OCI-LY7 (cell line): ENCODE results near the gene SFSWAP. TPM values are rescaled to one million over a fixed set of nuclear protein-coding genes. Genes with fewer than 3 reads are reported as not detected.

Experiments
- BruUV-seq: library from RNA; stranded (reverse); fragments of 400-500 nt; replicated peaks from 2 replicates; lab custom pipeline; 2021; lab: Mats Ljungman, UMichigan
- CTCF ChIA-PET: fragments of 300-600 bp; sonication (Branson Sonifier 250); formaldehyde crosslinking; loops from one replicate; lab custom pipeline; 2022; ENCODE audit warnings: antibody characterized with exemption; ENCODE audit not compliant: unreplicated experiment; lab: Charles Lee
- POLR2A ChIA-PET: fragments of 300-600 bp; sonication (Branson Sonifier 250); formaldehyde crosslinking; loops from one replicate; lab custom pipeline; 2022; ENCODE audit warnings: antibody characterized with exemption; lab: Charles Lee
- DNase-seq: peaks from one replicate; pipeline ENCODE4 v3.0.0-alpha.2; 2015; ENCODE audit warnings: low spot score
- H2AFZ ChIP-seq: fragments of 200-600 bp; sonication (generic), shearing (Covaris generic); 2 replicates; pipeline ENCODE4 v1.6.1; 2014; ENCODE audit warnings: mild to moderate bottlenecking, antibody characterized with exemption, low read length, moderate library complexity
- H3K27ac ChIP-seq: fragments of 200-600 bp; sonication (generic); 2 replicates; pipeline ENCODE4 v1.5.1; 2014; ENCODE audit warnings: mixed run types, low read depth, mild to moderate bottlenecking, moderate library complexity, low read length, inconsistent platforms; ENCODE audit not compliant: poor library complexity, severe bottlenecking
- H3K36me3 ChIP-seq: fragments of 200-600 bp; sonication (generic); 2 replicates; pipeline ENCODE4 v1.6.1; 2014; ENCODE audit warnings: mild to moderate bottlenecking, antibody characterized with exemption, low read length, moderate library complexity, mixed read lengths; ENCODE audit not compliant: insufficient read depth
- H3K4me1 ChIP-seq: fragments of 200-600 bp; sonication (generic); 2 replicates; pipeline ENCODE4 v1.5.1; 2014; ENCODE audit warnings: mild to moderate bottlenecking, low read length; ENCODE audit not compliant: insufficient read depth, poor library complexity, severe bottlenecking
- H3K4me2 ChIP-seq: fragments of 200-600 bp; sonication (generic); 2 replicates; pipeline ENCODE4 v1.6.1; 2014; ENCODE audit warnings: mild to moderate bottlenecking, low read length
- H3K4me3 ChIP-seq: fragments of 200-600 bp; sonication (generic); 2 replicates; pipeline ENCODE4 v1.5.1; 2014; ENCODE audit warnings: mild to moderate bottlenecking, low read depth, low read length; ENCODE audit not compliant: poor library complexity, severe bottlenecking
- H3K79me2 ChIP-seq: fragments of 200-600 bp; sonication (generic); 2 replicates; pipeline ENCODE4 v1.6.1; 2016; ENCODE audit warnings: low read depth, mild to moderate bottlenecking, low read length, moderate library complexity, mixed read lengths; ENCODE audit not compliant: insufficient read depth
- H3K9me2 ChIP-seq: fragments of 200-600 bp; sonication (generic); 2 replicates; pipeline ENCODE4 v1.6.1; 2016; ENCODE audit warnings: mild to moderate bottlenecking, low read length, mixed read lengths; ENCODE audit not compliant: insufficient read depth
- H3K9me3 ChIP-seq: fragments of 200-600 bp; sonication (generic); 2 replicates; pipeline ENCODE4 v1.6.1; 2014; ENCODE audit warnings: mild to moderate bottlenecking, mixed run types, low read length, mixed read lengths
- H4K20me1 ChIP-seq: fragments of 200-600 bp; sonication (generic); 2 replicates; pipeline ENCODE4 v1.6.1; 2014; ENCODE audit warnings: mild to moderate bottlenecking, antibody characterized with exemption, low read length, moderate library complexity, mixed read lengths; ENCODE audit not compliant: insufficient read depth
- CTCF ChIP-seq: fragments of 200-600 bp; sonication (generic); conservative IDR thresholded peaks from 2 replicates; pipeline ENCODE4 v1.5.1; 2014; ENCODE audit warnings: mild to moderate bottlenecking, antibody characterized with exemption, low read length, moderate library complexity, mixed read lengths
- EZH2phosphoT487 ChIP-seq: fragments of 200-600 bp; sonication (generic); IDR thresholded peaks from 2 replicates; pipeline ENCODE4 v1.6.1; 2018; ENCODE audit warnings: low read depth, borderline replicate concordance, mild to moderate bottlenecking, mixed run types, antibody characterized with exemption, low read length, moderate library complexity, mixed read lengths
- intact Hi-C: fragments of 100-400 bp; cut with micrococcal nuclease; formaldehyde crosslinking; loops from one replicate; pipeline ENCODE4 v1.10.0; 2022; ENCODE audit not compliant: unreplicated experiment
- total RNA-seq, 2 experiments: library from RNA; depleted of rRNA in 1 of 2; stranded (reverse); fragments of >200 nt in 1 of 2; shearing (Covaris generic) in 1 of 2; gene quantifications; 2 replicates each; pipeline ENCODE4 v1.2.3, GENCODE V29; 2014 to 2022

Gene SFSWAP
- total RNA-seq, 2 experiments from 2014 or later = 54.0 to 87.1 TPM

DNA sequence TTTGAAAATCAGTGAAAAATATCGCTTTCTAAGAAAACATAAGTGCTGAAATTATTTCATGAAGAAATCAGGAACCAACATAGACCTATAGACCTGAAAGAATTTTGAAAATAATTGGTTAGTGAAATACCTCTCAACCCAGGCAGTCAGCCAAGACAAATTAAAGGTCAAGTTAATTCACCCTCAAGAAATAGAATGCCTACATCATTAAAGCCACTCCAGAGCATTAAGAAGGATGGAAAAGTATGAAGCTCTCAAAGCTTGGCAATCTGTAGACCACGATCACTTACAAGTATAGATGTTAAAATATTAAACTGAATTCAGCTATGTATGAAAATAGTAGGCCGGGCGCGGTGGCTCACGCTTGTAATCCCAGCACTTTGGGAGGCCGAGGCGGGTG lies 48.3 kb downstream of the SFSWAP start:
- Histone ChIP-seq H3K4me1 (no peaks in the 10 kb centered on the region), H3K9me3 (no peaks in the 10 kb centered on the region), H3K36me3 (peaks cover 94% of the 10 kb centered on the region), H3K27ac (no peak overlapping the region), H3K4me3 (no peak overlapping the region), H3K79me2 (no peaks in the 10 kb centered on the region), H4K20me1 (no peaks in the 10 kb centered on the region), H2AFZ (no peak overlapping the region), H3K4me2 (no peak overlapping the region), H3K9me2 (no peaks in the 10 kb centered on the region)
- intact Hi-C loops = no loop called here
- BruUV-seq = no TSS peak
- no peak for DNase-seq
- TF ChIP-seq EZH2phosphoT487 = no peak
- TF ChIP-seq CTCF = no peak
- ChIA-PET CTCF (no interaction called here), POLR2A (no interaction called here)

DNA sequence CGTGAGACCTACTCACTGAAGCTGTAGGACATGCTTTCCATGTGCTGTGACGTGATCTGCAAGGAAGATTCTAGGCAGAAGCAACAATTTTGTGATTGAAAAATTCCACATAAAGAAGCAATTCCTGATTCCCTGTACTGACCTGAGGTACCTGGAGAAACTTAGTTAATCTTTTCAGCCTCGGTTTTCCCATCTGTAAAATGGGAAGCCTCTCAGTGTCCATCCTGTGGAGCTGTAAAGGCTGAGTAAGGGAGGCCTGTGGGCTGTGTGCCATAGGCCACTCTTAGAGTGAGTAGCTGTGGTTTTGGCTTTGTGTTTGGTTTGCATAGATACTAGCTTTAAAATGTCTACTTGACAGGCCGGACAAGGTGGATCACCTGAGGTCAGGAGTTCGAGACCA lies 50.7 kb downstream of the SFSWAP start:
- no peak for DNase-seq
- CTCF ChIA-PET = no interaction called here
- Histone ChIP-seq H2AFZ (no peak overlapping the region), H3K27ac (no peak overlapping the region), H3K4me2 (no peak overlapping the region), H4K20me1 (no peaks in the 10 kb centered on the region), H3K36me3 (peaks cover 94% of the 10 kb centered on the region), H3K9me3 (no peaks in the 10 kb centered on the region), H3K4me1 (peaks cover 4% of the 10 kb centered on the region), H3K9me2 (no peaks in the 10 kb centered on the region), H3K79me2 (no peaks in the 10 kb centered on the region), H3K4me3 (no peak overlapping the region)
- no TSS peak for BruUV-seq
- TF ChIP-seq EZH2phosphoT487 (no peak), CTCF (no peak)
- POLR2A ChIA-PET = interaction anchor here (0.6 kb wide), 1 partner anchor 14 kb away, joined by 3 read pairs; no protein-coding TSS in a partner anchor
- intact Hi-C loops = no loop called here

DNA sequence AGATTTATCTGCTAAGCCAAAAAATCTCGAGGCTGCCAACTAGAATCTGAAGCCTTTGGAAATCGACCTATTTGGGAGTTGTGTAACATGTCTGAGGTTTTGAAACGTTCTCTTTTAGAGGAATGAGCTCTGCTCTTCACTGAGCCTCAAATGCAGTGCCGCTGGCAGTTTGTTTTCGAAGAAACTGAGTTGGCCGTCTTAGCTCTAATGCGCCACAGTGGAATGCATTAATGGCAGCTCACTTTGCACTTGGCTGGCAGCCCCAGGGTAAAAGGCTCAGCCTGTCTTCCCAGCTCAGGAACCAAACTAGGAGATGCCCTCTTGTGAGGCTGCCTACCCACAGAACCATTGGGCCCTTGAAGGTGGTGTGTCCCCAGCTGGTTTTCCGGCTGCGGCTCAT lies 53.8 kb downstream of the SFSWAP start:
- ChIA-PET POLR2A (interaction anchor here (0.8 kb wide), 1 partner anchor 9 kb away, joined by 3 read pairs; no protein-coding TSS in a partner anchor), CTCF (no interaction called here)
- Histone ChIP-seq H3K9me3 (no peaks in the 10 kb centered on the region), H3K27ac (no peak overlapping the region), H3K4me2 (no peak overlapping the region), H3K79me2 (no peaks in the 10 kb centered on the region), H3K4me3 (no peak overlapping the region), H2AFZ (no peak overlapping the region), H4K20me1 (no peaks in the 10 kb centered on the region), H3K9me2 (no peaks in the 10 kb centered on the region), H3K4me1 (peaks cover 4% of the 10 kb centered on the region), H3K36me3 (peaks cover 92% of the 10 kb centered on the region)
- BruUV-seq = no TSS peak
- TF ChIP-seq CTCF (no peak), EZH2phosphoT487 (no peak)
- DNase-seq = no peak
- intact Hi-C loops = no loop called here
